Renal cortical epithelial cell (primary cell): Measurements from ENCODE around the gene CCDC88B. TPM values are rescaled to one million over a fixed set of nuclear protein-coding genes. Genes with fewer than 3 reads are reported as not detected.
"Not testable (repeated sequence)": the region's sequence is repeated elsewhere in the genome, so short reads cannot be mapped to it uniquely, and the experiment has no call there.

ENCODE experiments used
- DNase-seq: peaks from one replicate; pipeline ENCODE4 v3.0.0-alpha.2; 2011; ENCODE audit warnings: low read depth
- total RNA-seq: library from RNA; depleted of rRNA; stranded (reverse); fragments of >200 nt; gene quantifications from 2 replicates; pipeline ENCODE4 v1.2.3, GENCODE V29; 2014

The CCDC88B gene
- total RNA-seq, 1 donor from 2014 or later: 0.55 TPM

DNA sequence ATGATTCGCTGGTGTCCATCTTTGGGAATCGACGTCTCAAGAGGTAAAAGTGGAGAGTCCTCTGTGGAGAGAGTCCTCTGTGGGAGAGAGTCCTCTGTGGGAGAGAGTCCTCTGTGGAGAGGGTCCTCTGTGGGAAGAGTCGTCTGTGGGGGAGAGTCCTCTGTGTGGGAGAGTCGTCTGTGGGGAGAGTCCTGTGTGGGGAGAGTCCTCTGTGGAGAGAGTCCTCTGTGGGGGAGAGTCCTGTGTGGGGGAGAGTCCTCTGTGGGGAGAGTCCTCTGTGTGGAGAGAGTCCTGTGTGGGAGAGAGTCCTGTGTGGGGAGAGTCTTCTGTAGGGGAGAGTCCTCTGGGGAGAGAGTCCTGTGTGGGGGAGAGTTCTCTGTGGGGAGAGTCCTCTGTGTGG is 19.0 kb upstream of the CCDC88B start:
- DNase-seq: no peak

DNA sequence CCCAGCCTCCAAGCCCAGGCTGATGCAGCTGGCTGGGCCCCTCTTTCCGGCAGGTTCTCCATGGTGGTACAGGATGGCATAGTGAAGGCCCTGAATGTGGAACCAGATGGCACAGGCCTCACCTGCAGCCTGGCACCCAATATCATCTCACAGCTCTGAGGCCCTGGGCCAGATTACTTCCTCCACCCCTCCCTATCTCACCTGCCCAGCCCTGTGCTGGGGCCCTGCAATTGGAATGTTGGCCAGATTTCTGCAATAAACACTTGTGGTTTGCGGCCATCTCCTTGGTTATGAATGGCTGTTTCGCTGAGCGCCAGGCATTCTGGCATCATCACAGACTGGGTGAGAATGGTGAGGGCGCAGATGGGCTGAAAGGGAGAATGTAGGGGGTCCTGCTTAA is 18.5 kb upstream of the CCDC88B start:
- peak; percentile 30 for DNase-seq

DNA sequence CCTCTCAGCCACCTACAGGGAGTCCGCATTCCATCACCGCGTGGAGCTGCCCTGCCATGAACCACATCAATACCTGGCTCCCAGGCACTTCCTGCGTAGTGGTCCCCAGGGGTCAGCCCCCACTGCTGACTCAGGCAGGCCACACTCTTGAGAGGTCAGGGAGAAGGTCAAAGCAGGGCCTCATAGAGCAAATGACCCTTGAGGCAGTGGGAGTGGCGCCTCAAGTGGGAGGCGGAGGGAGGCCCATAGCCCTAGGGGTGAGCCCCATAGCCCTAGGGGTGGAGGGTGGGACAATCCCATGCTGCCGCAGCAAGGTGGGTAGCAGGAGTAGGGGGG is 17.1 kb upstream of the CCDC88B start:
- no peak for DNase-seq

DNA sequence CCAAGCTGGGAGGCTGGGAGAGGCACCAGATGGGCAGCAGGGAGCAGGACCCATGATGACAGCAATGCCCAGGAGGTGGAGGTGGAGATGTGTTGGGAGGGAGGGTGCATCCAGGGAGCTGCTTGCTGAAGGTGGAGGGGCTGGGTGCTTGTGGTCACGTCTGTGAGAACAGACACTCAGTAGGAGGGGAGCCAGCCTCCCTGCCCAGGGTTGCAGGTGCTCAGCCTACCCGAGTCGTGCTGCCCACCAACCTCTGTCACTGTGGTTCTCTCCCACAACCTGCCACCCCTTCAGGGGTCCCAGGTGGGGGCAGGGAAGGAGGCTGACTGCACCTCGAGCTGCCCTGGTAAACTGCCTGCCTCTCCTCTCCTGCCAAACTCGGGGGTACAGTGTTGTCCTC is 16.6 kb upstream of the CCDC88B start:
- DNase-seq: no peak

DNA sequence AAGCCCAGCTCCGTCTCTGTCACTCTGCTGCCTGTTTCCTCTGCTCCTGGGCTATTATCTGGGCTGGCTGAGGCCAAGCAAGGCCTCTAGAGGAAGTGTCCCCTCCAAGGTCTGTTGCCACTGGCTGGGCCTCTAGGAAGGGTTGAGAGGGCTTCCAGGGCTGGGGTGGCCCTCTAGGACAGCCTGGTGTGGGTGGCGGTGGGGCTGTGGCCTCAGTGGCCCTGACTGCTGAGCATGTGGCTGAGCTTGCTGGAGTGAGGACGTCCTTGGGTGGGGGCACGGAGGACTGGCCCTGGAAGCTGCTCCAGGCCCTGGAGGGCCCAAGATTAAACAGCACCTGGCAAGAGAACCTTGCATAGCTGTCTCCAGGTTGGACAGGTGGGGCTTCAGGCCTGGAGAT is 16.0 kb upstream of the CCDC88B start:
- not testable (repeated sequence) for DNase-seq

DNA sequence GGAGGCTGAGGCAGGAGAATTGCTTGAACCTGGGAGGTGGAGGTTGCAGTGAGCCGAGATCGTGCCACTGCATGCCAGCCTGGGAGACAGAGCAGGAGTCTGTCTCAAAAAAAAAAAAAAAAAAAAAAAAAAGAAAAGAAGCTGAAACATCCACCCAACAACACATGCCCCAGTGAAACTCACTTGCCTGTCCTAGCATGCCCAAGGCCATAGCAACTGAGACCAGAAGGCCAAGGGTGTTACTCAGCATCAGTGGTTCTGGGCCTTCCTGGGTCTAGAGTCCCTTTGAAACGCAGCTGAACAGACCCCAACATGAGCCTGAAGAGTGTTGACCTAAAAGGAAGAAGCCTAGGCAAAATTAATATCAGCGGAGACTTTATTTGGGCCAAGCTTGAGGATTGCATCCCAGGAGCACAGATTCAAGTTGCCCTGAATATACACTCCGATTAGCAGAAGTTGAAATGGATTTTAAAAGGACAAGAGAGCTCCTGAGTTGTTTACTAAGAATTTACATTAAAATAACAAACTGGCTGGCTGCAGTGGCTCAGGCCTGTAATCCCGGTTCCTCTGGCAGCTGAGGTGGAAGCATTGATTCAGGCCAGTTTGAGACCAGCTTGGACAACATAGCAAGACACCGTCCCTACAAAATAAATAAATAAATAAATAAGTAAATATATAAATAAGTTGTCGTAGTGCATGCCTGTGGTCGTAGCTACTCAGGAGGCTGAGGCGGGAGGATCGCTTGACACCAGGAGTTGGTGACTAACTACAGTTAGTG is 15.1 kb upstream of the CCDC88B start:
- no peak for DNase-seq

DNA sequence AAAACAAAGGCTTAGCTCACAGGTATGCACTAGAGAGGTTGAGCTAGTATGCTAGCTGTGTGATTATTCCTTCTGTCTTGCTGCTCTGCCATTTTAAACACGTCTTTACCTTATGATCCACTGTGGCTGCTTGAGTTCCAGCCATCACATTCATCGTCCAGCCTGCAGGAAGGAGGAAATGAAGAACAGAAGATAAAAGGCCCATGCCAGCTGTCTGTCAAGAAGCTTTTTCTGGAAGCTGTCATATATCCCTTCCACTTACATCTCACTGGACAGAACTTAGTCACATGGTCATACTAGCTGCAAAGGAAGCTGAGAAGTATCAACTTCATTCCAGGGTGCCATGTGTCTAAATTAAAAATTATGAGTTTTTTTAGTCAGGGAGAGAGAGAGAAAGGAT is 12.6 kb upstream of the CCDC88B start:
- no peak for DNase-seq

DNA sequence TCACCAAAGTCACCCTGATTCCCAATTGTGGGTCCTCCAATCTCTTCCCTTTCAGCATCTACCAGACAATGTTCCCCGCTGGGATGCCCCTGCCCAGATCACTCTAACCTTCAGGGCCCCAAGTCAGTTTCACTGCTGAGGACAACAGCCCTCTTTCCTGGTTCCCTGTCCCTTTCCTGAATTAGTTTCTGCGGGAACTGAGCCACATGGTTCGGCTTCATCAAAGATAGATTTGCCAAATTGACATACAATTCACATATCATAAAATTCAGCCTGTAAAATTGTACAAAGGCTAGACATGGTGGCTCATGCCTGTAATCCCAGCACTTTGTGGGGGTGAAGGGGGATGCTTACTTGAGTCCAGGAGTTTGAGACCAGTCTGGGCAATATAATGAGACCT is 12.0 kb upstream of the CCDC88B start:
- DNase-seq: no peak

DNA sequence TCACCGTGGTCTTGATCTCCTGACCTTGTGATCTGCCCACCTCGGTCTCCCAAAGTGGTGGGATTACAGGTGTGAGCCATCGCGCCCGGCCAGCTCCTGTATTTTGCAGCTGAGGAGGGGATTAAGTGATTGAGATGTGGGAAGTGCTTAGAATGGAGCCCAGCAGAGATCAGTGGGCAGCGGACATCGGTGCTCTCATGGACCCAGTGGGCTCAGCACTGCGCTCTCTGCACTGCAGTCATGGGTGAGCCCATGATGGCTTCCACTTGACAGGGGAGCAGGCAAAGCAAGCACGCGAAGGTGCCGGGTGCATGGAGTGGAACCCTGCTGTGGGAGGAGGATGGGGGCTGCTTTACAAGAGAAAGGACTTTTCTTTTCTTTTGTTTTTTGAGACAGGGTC is 9.1 kb upstream of the CCDC88B start:
- DNase-seq: no peak

DNA sequence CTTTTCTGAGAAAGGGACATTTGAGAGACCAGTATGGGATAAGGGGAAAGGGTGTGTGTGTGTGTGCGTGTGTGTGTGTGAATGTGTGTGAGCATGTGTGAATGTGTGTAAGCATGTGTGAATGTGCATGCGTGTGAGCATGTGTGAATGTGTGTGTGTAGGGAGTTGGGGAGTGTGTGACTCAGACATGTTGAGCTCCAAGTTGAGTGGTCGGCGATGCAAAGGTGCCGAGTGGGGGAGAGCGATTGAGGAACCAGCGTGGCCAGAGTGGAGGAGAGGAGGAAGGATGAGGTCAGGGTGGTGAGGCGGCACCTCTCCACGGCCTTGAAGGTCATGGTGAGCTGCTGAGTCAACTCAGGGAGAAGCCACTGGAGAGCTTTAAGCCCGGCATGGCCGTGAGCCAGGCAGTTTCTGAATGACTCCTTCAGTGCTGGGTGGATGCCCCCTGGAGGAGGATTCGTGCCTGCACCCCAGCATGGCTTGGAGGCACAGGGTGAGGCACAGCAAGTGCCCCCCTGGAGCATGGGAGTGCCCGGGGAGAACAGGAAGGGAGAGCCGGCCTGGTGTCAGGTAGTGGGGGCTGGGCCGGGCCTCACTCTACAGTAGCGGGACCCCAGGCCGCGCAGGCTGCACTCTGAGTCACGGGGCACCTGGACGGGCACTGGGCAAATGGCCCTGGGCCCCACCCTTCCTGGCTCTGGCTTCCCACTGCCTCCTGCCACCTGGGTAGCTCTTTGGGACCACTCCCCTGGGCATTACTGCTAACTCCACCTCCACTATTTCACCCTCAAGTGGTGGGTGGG is 8.2 kb upstream of the CCDC88B start:
- DNase-seq: peak; percentile 91

DNA sequence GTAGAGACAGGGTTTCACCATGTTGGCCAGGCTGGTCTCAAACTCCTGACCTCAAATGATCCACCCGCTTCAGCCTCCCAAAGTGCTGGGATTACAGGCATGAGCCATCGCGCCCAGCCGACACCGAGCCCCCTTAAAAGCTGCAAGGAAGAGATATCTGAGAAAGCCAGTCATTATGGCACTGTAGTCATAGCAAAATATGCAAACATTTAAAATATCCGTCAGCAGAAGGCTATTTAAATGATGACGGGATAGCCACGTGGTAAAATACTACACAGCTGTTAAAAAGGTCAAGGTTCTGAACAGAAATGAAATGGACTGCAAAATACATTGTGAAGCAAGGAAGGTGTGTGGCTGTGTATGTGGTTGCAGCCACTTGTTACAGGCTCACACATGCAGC is 6.4 kb upstream of the CCDC88B start:
- no peak for DNase-seq

DNA sequence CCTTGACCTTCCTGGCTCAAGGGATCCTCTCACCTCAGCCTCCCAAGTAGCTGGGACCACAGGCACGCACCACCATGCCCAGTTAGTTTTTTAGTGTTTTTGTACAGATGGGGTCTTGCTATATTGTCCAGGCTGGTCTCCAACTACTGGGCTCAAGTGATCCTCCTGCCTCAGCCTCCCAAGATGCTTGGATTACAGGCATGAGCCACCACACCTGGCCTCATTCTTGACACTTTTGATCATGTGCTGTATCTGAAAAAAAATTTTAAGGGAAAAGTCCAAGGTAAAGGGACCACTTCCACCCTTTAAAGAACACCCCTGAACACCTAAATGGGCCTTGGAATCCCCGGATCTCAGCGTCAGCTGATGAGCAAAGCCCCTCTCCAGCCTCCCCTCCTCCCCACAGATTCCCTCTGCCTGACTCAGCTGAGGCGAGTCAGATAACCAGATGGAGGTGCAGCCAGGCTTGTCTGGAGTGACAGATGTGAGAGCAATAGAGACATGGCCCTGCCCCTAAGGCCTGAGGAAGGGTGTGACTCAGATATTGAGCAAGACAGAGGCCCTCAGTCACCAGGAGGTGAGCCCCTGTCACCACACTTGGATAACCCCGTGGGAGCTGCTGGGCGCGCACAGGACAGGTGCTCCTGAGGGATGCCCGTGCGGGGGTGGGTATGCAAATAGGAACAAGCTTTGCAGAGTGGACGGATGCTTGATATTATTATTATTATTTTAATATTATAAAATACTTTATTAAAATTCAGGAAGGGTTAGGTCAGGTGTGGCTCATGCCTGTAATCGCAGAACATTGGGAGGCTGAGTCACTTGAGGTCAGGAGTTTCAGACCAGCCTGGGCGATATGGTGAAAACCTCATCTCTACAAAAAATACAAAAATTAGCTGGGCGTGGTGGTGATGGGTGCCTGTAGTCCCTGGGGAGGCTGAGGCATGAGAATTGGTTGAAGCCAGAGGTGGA is 5.0 kb upstream of the CCDC88B start:
- peak; percentile 99 for DNase-seq

DNA sequence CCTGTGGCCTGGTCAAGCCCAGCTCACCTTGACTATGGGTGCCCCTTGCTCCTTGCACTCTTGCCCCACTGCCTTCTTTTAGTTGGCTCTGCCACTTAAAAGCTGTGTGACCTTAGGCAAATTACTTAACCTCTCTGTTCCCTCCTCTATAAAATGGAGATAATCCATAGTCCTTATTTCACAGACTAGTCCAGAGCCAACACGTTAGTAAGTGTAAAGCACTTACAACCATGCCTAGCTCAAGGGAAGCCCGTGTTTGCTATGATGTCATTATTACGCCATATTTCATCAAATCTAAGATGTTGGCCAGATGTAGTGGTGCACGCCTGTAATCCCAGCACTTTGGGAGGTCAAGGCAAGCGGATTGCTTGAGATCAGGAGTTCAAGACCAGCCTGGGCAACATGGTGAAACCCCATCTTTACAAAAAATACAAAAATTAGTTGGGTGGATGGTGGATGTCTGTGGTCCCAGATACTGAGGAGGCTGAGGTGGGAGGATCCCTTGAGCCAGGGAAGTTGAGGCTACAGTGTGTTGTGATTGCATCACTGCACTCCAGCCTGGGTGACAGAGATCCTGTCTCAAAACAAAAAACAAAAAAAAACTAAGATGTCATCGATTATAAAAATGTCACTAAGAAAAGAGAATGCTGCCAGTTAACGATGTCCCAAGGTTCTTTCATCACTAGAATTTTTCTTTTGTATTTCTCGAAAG is 2.3 kb upstream of the CCDC88B start:
- DNase-seq: no peak

DNA sequence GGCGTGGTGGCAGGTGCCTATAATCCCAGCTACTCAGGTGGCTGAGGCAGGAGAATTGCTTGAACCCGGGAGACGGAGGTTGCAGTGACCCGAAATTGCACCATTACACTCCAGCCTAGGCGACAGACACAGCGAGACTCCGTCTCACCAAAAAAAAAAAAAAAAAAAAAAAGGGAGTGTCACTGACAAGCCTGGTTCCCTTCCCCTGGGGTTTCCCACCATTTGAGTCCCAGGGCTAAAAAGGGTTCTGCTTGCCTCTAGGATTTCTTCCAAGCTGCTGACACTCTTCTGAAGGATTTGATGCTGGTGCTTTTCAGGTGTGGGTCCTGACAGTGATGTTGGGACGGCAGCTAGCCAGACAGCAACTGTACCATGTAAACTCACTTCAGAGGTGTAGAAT is 1.3 kb upstream of the CCDC88B start:
- no peak for DNase-seq

DNA sequence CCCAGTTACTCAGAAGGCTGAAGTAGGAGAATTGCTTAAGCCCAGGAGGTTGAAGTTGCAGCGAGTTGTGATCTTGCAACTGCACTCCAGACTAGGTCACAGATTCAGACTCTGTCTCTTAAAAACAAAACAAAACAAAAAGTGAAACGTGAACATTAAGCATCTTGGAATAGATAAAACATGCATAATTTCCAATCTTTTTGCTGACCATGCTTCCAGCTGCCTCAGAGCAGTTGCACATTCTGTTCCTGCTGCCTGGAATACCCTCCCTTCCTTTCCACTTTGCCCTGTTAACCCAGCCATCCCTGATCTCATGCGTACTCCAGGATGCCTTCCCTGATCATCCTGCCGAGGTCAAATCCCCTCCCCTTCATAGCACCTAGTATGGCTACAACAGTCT is 718 bp upstream of the CCDC88B start:
- DNase-seq: no peak

DNA sequence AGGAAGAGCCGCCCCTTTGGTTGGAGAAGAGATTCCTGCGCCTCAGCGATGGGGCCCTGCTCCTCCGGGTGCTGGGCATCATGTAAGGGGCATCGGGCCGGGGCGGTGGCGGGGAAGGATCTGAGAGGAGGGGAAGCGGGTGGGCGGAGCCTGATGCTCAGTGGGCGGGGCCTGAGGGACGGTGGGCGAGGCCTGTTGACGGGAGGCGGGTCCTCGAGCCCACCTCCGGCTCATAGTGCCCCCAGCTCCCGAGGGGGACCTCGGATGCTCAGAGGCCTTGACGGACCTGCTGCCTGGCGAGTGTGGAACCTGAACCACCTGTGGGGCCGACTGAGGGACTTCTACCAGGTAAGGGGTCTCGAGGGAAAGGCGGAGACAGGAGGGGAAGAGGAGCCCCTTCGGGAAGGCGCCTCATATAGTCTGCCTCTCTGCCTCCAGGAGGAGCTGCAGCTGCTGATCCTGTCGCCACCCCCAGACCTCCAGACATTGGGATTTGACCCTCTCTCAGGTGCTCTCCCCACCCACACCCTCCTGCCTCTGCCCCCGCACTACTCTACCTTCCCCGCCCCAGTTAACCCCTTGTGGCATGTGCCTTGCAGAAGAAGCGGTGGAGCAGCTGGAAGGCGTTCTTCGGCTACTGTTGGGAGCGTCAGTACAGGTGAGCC is 799 bp downstream of the CCDC88B start:
- no peak for DNase-seq

DNA sequence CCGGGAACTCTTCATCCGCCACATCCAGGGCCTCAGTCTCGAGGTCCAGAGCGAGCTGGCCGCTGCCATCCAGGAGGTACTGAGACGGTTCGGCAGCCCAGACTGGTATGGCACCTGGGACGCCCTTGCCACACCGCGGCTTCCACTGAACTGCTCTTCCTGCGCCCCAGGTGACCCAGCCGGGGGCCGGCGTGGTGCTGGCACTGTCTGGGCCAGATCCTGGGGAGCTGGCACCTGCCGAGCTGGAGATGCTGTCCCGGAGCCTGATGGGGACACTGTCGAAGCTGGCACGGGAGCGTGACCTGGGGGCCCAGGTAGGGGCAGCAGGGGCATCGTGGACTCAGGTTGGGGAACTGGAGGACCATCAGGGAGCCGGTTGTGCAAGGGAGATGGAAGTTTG is 1.4 kb downstream of the CCDC88B start:
- no peak for DNase-seq

DNA sequence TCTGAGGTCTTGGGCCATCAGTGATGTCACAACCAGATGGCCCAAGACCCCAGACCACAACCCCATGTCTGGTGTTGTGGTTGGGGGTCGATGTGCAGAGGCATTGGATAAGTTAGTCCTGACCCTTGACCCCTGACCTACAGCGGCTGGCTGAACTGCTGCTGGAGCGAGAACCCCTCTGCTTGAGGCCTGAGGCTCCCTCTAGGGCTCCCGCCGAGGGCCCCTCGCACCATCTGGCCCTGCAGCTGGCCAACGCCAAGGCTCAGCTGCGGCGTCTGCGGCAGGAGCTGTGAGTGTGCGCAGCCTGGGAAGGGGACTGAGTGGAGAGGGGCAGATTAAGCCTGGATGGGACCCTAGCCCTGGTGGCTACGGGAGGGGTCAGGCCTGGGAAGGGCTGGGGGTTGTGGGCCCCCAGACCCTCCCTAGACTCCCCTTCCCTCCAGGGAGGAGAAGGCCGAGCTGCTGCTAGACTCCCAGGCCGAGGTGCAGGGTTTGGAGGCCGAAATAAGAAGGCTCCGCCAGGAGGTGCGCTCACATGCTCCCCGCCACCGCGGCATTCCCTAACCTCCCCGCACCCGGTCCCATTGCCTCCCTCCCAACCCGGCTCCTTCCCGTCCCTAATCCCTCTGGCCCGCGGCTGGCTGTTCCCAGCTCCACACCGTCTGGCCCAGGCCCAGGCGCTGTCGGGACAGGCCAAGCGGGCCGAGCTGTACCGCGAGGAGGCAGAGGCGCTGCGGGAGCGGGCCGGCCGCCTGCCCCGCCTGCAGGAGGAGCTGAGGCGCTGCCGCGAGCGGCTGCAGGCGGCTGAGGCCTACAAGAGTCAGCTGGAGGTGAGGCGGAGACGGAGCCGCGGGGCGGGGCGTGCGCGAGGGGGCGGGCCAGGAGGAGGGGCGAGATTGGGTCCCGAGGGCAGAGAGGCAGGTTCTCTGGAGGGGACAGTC is 2.1 kb downstream of the CCDC88B start:
- DNase-seq: peak; percentile 69

DNA sequence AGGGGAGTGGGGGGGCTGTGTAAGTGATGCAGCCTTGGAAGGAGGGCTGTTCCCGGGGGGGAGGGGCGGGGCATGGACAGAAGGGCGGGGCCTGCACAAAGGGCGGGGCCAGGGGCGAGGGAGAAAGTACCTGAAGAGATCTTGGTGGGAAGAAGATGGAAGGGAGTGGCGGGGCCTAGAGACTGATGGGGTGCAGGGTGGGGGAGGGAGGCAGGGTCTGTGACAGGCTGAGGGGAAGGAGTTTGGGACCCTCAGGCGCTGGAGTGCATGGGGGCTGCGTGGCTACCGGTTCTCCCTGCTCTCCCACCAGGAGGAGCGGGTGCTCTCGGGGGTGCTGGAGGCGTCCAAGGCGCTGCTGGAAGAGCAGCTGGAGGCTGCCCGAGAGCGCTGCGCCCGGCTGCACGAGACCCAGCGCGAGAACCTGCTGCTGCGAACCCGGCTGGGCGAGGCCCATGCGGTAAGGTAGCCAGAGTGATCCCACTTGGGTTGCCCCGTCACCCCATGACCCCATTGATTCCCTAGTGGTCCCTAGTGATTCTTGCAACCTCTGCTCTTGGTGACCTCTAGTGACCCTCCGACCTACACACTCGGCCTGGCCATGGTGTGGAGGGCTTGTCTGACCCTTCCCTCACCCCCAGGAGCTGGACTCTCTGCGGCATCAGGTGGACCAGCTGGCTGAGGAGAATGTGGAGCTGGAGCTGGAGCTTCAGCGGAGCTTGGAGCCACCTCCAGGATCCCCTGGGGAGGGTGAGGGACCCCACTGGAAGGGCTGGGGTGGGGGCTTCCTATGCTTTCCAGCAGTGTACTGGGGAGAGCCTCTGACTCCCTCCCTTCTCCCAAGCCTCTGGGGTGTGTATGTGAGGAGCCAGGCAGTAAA is 3.1 kb downstream of the CCDC88B start:
- no peak for DNase-seq
